Ascending aorta (tissue), 2 donors: ENCODE data around the gene GLIPR1. TPM values are rescaled to one million over a fixed set of nuclear protein-coding genes. Genes with fewer than 3 reads are reported as not detected.

Experiments used
- DNase-seq, 2 donors: peaks; one replicate each; pipeline ENCODE4 v3.0.0-alpha.2; 2019; ENCODE audit warnings: low spot score in 2 of 2
- H3K27ac ChIP-seq, 2 donors: fragments of 200-600 bp; sonication (generic); one replicate each; pipeline ENCODE4 v1.5.1; 2016 to 2017; ENCODE audit warnings: mild to moderate bottlenecking in 1 of 2
- H3K27me3 ChIP-seq: fragments of 200-600 bp; sonication (generic); one replicate; pipeline ENCODE4 v1.5.1; 2017
- H3K36me3 ChIP-seq, 2 donors: fragments of 200-600 bp; sonication (generic); one replicate each; pipeline ENCODE4 v1.5.1; 2016
- H3K4me1 ChIP-seq, 2 donors: fragments of 200-600 bp; sonication (generic); one replicate each; pipeline ENCODE4 v1.5.1; 2016 to 2017; ENCODE audit warnings: mild to moderate bottlenecking in 1 of 2
- H3K4me3 ChIP-seq, 2 donors: fragments of 200-600 bp; sonication (generic); one replicate each; pipeline ENCODE4 v1.5.1; 2016 to 2017; ENCODE audit warnings: mild to moderate bottlenecking in 1 of 2
- H3K9me3 ChIP-seq, 2 donors: fragments of 200-600 bp; sonication (generic); one replicate each; pipeline ENCODE4 v1.5.1; 2016
- intact Hi-C: fragments of 100-400 bp; cut with DNase I; formaldehyde crosslinking; loops from one replicate; pipeline ENCODE4 v1.15.1; 2023
- total RNA-seq: library from RNA; depleted of rRNA; stranded (reverse); fragments of >200 nt; gene quantifications from one replicate; pipeline ENCODE4 v1.1.0, GENCODE V29; 2016
- TF ChIP-seq, protein P1 (sequence below), 3 experiments: fragments of 200-600 bp in 2 of 3; fragments of 450-650 bp in 1 of 3; sonication (generic) in 2 of 3; IDR thresholded peaks; one replicate each; pipeline ENCODE4 v1.5.1; 2016 to 2019; ENCODE audit warnings: antibody characterized with exemption in 3 of 3, mild to moderate bottlenecking in 1 of 3, moderate library complexity in 1 of 3

Gene GLIPR1
- total RNA-seq, 1 donor from 2014 or later, result 43.9 TPM

DNA sequence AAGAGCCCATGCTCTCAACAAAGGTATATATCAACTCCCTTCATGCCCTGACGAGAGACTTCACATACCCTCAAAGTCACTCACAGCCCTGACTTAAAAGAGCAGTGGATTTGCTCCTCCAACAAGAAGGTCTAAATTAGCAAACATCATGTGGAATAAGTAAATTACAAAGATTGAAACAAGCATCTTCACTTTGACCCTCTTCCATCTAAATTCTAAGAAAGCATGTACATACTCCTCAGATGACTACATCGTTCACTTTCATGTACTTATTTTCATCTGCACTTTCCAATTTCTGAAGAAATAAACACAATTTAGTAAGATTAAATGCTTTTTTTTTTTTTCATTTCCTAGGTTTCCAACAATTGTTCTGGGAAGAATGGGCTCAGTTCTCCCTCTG, 69.4 kb downstream of the GLIPR1 start:
- Histone ChIP-seq H3K4me1 (no peaks in the 10 kb centered on the region), H3K27ac (no peak overlapping the region), H3K9me3 (no peaks in the 10 kb centered on the region), H3K27me3 (no peaks in the 10 kb centered on the region), H3K36me3 (no peaks in the 10 kb centered on the region), H3K4me3 (no peak overlapping the region)
- TF ChIP-seq, protein P1, sequence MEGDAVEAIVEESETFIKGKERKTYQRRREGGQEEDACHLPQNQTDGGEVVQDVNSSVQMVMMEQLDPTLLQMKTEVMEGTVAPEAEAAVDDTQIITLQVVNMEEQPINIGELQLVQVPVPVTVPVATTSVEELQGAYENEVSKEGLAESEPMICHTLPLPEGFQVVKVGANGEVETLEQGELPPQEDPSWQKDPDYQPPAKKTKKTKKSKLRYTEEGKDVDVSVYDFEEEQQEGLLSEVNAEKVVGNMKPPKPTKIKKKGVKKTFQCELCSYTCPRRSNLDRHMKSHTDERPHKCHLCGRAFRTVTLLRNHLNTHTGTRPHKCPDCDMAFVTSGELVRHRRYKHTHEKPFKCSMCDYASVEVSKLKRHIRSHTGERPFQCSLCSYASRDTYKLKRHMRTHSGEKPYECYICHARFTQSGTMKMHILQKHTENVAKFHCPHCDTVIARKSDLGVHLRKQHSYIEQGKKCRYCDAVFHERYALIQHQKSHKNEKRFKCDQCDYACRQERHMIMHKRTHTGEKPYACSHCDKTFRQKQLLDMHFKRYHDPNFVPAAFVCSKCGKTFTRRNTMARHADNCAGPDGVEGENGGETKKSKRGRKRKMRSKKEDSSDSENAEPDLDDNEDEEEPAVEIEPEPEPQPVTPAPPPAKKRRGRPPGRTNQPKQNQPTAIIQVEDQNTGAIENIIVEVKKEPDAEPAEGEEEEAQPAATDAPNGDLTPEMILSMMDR (IDR thresholded peaks at IDR 0.05), result no peak
- no peak for DNase-seq
- intact Hi-C loops, result no loop called here

GRCh38 chr12:75550401-75551240, 70.1 kb downstream of the GLIPR1 start:
- no peak overlapping the region for H3K27ac ChIP-seq
- no peak for DNase-seq

DNA sequence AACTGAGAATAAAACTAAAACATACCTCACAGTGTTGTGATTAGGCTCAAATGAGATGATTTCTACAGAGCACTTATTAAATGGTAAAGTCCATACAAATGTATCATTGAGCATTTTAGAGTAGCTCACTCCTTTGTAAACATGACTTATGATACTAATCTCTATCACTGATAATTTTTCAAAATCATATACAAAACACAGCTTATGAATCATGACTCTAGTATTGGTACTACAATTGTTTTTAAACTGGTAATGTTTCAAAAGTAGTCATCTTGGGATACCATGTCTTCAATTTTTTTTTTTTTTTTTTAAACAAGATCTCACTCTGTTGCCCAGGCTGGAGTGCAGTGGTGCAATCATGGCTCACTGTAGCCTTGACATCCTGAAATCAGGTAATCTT, 70.9 kb downstream of the GLIPR1 start:
- Histone ChIP-seq H3K36me3 (no peaks in the 10 kb centered on the region), H3K27ac (no peak overlapping the region), H3K4me1 (no peaks in the 10 kb centered on the region), H3K4me3 (no peak overlapping the region), H3K27me3 (no peaks in the 10 kb centered on the region), H3K9me3 (no peaks in the 10 kb centered on the region)
- TF ChIP-seq, protein P1 (IDR thresholded peaks at IDR 0.05), result no peak
- intact Hi-C loops, result no loop called here
- DNase-seq, result no peak

More at GRCh38 chr12:75550401-75551240, 70.1 kb downstream of the GLIPR1 start:
- no peaks in the 10 kb centered on the region for H3K27me3 ChIP-seq
- TF ChIP-seq, protein P1 (IDR thresholded peaks at IDR 0.05), result no peak
- no peaks in the 10 kb centered on the region for H3K36me3 ChIP-seq
- H3K4me3 ChIP-seq, result no peak overlapping the region
- intact Hi-C loops, result no loop called here
- no peaks in the 10 kb centered on the region for H3K9me3 ChIP-seq
- no peaks in the 10 kb centered on the region for H3K4me1 ChIP-seq

GRCh38 chr12:75553398-75553797, 72.8 kb downstream of the GLIPR1 start:
- intact Hi-C loops, result no loop called here
- H3K36me3 ChIP-seq, result no peaks in the 10 kb centered on the region
- no peak for DNase-seq

More at GRCh38 chr12:75553398-75553797, 72.8 kb downstream of the GLIPR1 start:
- no peaks in the 10 kb centered on the region for H3K9me3 ChIP-seq
- peak overlapping the region in 1 of 2 donors; percentile 36 for H3K27ac ChIP-seq
- TF ChIP-seq, protein P1 (IDR thresholded peaks at IDR 0.05), result no peak
- H3K27me3 ChIP-seq, result no peaks in the 10 kb centered on the region
- no peaks in the 10 kb centered on the region for H3K4me1 ChIP-seq
- H3K4me3 ChIP-seq, result no peak overlapping the region

Other genes starting within 250 kb of the GLIPR1 start
- gene CAPS2, start 150.4 kb upstream of the GLIPR1 start, total RNA-seq, result 11.0 TPM
- not detected for gene GLIPR1L1, start 146.1 kb upstream of the GLIPR1 start, total RNA-seq
- not detected for gene GLIPR1L2, start 89.7 kb upstream of the GLIPR1 start, total RNA-seq
- 23.9 TPM for gene KRR1, start 30.9 kb downstream of the GLIPR1 start, total RNA-seq